OCI-LY3 (cell line): ENCODE measurements around the gene MYH15.

Experiments used
- H2AFZ ChIP-seq: fragments of 200-600, 300-600 bp; shearing (Covaris generic); 2 replicates; pipeline ENCODE4 v1.6.0; 2014; ENCODE audit warnings: antibody characterized with exemption, low read depth, low read length
- H3K27ac ChIP-seq: fragments of 200-600, 300-600 bp; sonication (generic); 2 replicates; pipeline ENCODE4 v1.5.1; 2014; ENCODE audit warnings: mild to moderate bottlenecking, low read length, moderate library complexity, mixed read lengths
- H3K27me3 ChIP-seq: fragments of 200-600, 300-600 bp; sonication (generic); 2 replicates; pipeline ENCODE4 v1.6.1; 2014; ENCODE audit warnings: low read depth, low read length, mixed read lengths
- H3K36me3 ChIP-seq: fragments of 200-600, 300-600 bp; sonication (generic); replicated peaks from 2 replicates; pipeline ENCODE3; 2014; ENCODE audit warnings: low read depth, low read length, mixed read lengths
- H3K4me1 ChIP-seq: fragments of 300-600, 200-600 bp; sonication (generic); 2 replicates; pipeline ENCODE4 v1.6.1; 2014; ENCODE audit warnings: low read length, mixed read lengths
- H3K4me2 ChIP-seq: fragments of 200-600, 300-600 bp; sonication (generic); 2 replicates; pipeline ENCODE4 v1.6.1; 2014; ENCODE audit warnings: low read length, mixed read lengths
- H3K4me3 ChIP-seq: fragments of 300-600, 200-600 bp; sonication (generic); 2 replicates; pipeline ENCODE4 v1.5.1; 2014; ENCODE audit warnings: antibody characterized with exemption, mild to moderate bottlenecking, low read length, moderate library complexity
- H3K79me2 ChIP-seq: fragments of 300-600, 200-600 bp; shearing (Covaris generic); 2 replicates; pipeline ENCODE4 v1.6.1; 2014; ENCODE audit warnings: mild to moderate bottlenecking, low read length, mixed read lengths
- H3K9ac ChIP-seq: fragments of 300-600, 200-600 bp; shearing (Covaris generic); 2 replicates; pipeline ENCODE4 v1.6.0; 2014; ENCODE audit warnings: mild to moderate bottlenecking, low read length, moderate library complexity
- H3K9me3 ChIP-seq: fragments of 200-600, 300-600 bp; shearing (Covaris generic); 2 replicates; pipeline ENCODE4 v1.6.1; 2014; ENCODE audit warnings: low read length, mixed read lengths; ENCODE audit not compliant: insufficient read depth
- H4K20me1 ChIP-seq: fragments of 200-600, 300-600 bp; sonication (generic); 2 replicates; pipeline ENCODE4 v1.6.1; 2016; ENCODE audit warnings: low read length, mixed read lengths; ENCODE audit not compliant: insufficient read depth
- CTCF ChIP-seq: fragments of 200-600, 300-600 bp; sonication (generic); IDR thresholded peaks from 2 replicates; pipeline ENCODE4 v1.5.1; 2014; ENCODE audit warnings: antibody characterized with exemption, low read length, low read depth
- EZH2phosphoT487 ChIP-seq: fragments of 200-600 bp; shearing (Covaris generic); IDR thresholded peaks from 2 replicates; pipeline ENCODE4 v1.6.1; 2018; ENCODE audit warnings: antibody characterized with exemption, mixed run types, low read depth

MYH15 gene

GRCh38 chr3:108510496-108510895, at the start of gene MYH15:
MYH15 (minus strand) TSS chr3:108510596; CDS start chr3:108510530, 66 bp downstream.
- Histone ChIP-seq H3K9ac (no peak within 1 kb of the TSS), H3K9me3 (no peaks in the 10 kb centered on the region), H3K4me1 (no peaks in the 10 kb centered on the region), H3K27me3 (no peaks in the 10 kb centered on the region), H3K27ac (no peak within 1 kb of the TSS), H3K36me3 (no peaks in the 10 kb centered on the region), H2AFZ (no peak within 1 kb of the TSS), H3K79me2 (no peaks in the 10 kb centered on the region), H3K4me3 (no peak within 1 kb of the TSS), H4K20me1 (no peaks in the 10 kb centered on the region), H3K4me2 (no peak within 1 kb of the TSS)
- TF ChIP-seq CTCF (no peak), EZH2phosphoT487 (no peak)

GRCh38 chr3:108555966-108556581, 45.7 kb upstream of the MYH15 start:
- Histone ChIP-seq H3K27ac (no peak overlapping the region), H3K9ac (no peak overlapping the region), H3K36me3 (peaks cover 42% of the 10 kb centered on the region), H2AFZ (no peak overlapping the region), H3K27me3 (no peaks in the 10 kb centered on the region), H3K4me2 (no peak overlapping the region), H4K20me1 (no peaks in the 10 kb centered on the region), H3K4me1 (peaks cover 33% of the 10 kb centered on the region), H3K9me3 (no peaks in the 10 kb centered on the region), H3K79me2 (no peaks in the 10 kb centered on the region), H3K4me3 (no peak overlapping the region)
- TF ChIP-seq EZH2phosphoT487 (no peak), CTCF (no peak)

- H3K9me3 ChIP-seq: no peaks in the 10 kb centered on the region
- no peak overlapping the region for H3K27ac ChIP-seq
- no peak for TF ChIP-seq CTCF
- TF ChIP-seq EZH2phosphoT487: no peak
- H3K4me2 ChIP-seq: no peak overlapping the region
- no peaks in the 10 kb centered on the region for H3K79me2 ChIP-seq
- H3K9ac ChIP-seq: no peak overlapping the region
- peaks cover 35% of the 10 kb centered on the region for H3K36me3 ChIP-seq
- H3K4me1 ChIP-seq: peaks cover 33% of the 10 kb centered on the region
- no peak overlapping the region for H2AFZ ChIP-seq
- no peak overlapping the region for H3K4me3 ChIP-seq
- no peaks in the 10 kb centered on the region for H3K27me3 ChIP-seq
- H4K20me1 ChIP-seq: no peaks in the 10 kb centered on the region
These were observed 44.6 kb upstream of the MYH15 start for GRCh38 chr3:108554913-108555571.

- no peak overlapping the region for H3K9ac ChIP-seq
- peak overlapping the region; percentile 2; the same call in 1 of the 2 replicates for H3K4me2 ChIP-seq
- no peaks in the 10 kb centered on the region for H3K27me3 ChIP-seq
- peaks cover 33% of the 10 kb centered on the region for H3K4me1 ChIP-seq
- TF ChIP-seq CTCF: no peak
- no peak for TF ChIP-seq EZH2phosphoT487
- no peak overlapping the region for H3K4me3 ChIP-seq
- H3K27ac ChIP-seq: no peak overlapping the region
- H4K20me1 ChIP-seq: no peaks in the 10 kb centered on the region
- no peak overlapping the region for H2AFZ ChIP-seq
- H3K79me2 ChIP-seq: no peaks in the 10 kb centered on the region
- H3K9me3 ChIP-seq: no peaks in the 10 kb centered on the region
- H3K36me3 ChIP-seq: peaks cover 40% of the 10 kb centered on the region
These were observed 43.8 kb upstream of the MYH15 start for GRCh38 chr3:108554229-108554628.
